Endothelial cell of umbilical vein (primary cell): ENCODE data around the gene GATM.

Experiments
- CTCF ChIP-seq, 2 donors: IDR thresholded peaks; 1 replicate in 1 of 2; 2 replicates in 1 of 2; pipeline ENCODE4 v1.5.1; 2011; ENCODE audit warnings: low read length in 2 of 2, mild to moderate bottlenecking in 2 of 2, moderate library complexity in 2 of 2, control low read depth in 1 of 2, inconsistent platforms in 1 of 2, low read depth in 1 of 2; ENCODE audit not compliant: insufficient read depth in 1 of 2; ENCODE audit errors: extremely low read depth in 1 of 2
- EZH2 ChIP-seq: IDR thresholded peaks from 2 replicates; pipeline ENCODE4 v1.6.1; 2012; ENCODE audit warnings: borderline replicate concordance, low read depth, mild to moderate bottlenecking, moderate library complexity, low read length, inconsistent platforms; ENCODE audit not compliant: severe bottlenecking
- FOS ChIP-seq: IDR thresholded peaks from 2 replicates; pipeline ENCODE4 v1.6.1; 2011; ENCODE audit warnings: mild to moderate bottlenecking, low read length, moderate library complexity, borderline replicate concordance; ENCODE audit not compliant: insufficient read depth
- GATA2 ChIP-seq: IDR thresholded peaks from 2 replicates; pipeline ENCODE4 v1.7.0; 2011; ENCODE audit warnings: low read depth, mild to moderate bottlenecking, moderate library complexity, mixed read lengths, low read length; ENCODE audit not compliant: insufficient read length, insufficient read depth
- JUN ChIP-seq: IDR thresholded peaks from 2 replicates; pipeline ENCODE4 v1.6.1; 2011; ENCODE audit warnings: borderline replicate concordance, low read depth; ENCODE audit not compliant: insufficient read length, insufficient read depth
- MAX ChIP-seq: IDR thresholded peaks from 2 replicates; pipeline ENCODE4 v1.6.1; 2011; ENCODE audit not compliant: insufficient read depth, insufficient read length
- MYC ChIP-seq: IDR thresholded peaks from one replicate; pipeline ENCODE4 v1.6.1; 2011; ENCODE audit warnings: mild to moderate bottlenecking, low read depth, low read length
- POLR2A ChIP-seq: IDR thresholded peaks from 2 replicates; pipeline ENCODE4 v1.6.1; 2012; ENCODE audit warnings: low read depth, mild to moderate bottlenecking, control low read depth, low read length
- POLR2AphosphoS5 ChIP-seq: IDR thresholded peaks from 2 replicates; pipeline ENCODE4 v1.6.1; 2012; ENCODE audit warnings: low read depth, mild to moderate bottlenecking, control low read depth, low read length, moderate library complexity; ENCODE audit not compliant: insufficient read depth

- TF ChIP-seq CTCF (IDR thresholded peaks at IDR 0.05; ENCODE audit: extremely low read depth in 1 of 2, insufficient read depth in 1 of 2, low read depth in 1 of 2, low read length in 2 of 2) (no peak), EZH2 (no peak), FOS (no peak), POLR2A (no peak), JUN (no peak), POLR2AphosphoS5 (no peak), MYC (no peak), MAX (no peak), GATA2 (no peak)
Observed at GRCh38 chr15:45394681-45395080, 16.3 kb upstream of the GATM start.
